SK-N-SH (cell line): ENCODE results near the gene GSS. TPM values are rescaled to one million over a fixed set of nuclear protein-coding genes. Genes with fewer than 3 reads are reported as not detected.

Experiments
- CTCF ChIA-PET: fragments of 300-600, 350-600 bp; formaldehyde crosslinking; extraction: SDS; loops from one replicate; lab custom pipeline; 2021; lab: Yijun Ruan, JAX
- POLR2A ChIA-PET: fragments of 350-600 bp; sonication (Branson Sonifier 250); formaldehyde crosslinking; extraction: SDS; loops from one replicate; lab custom pipeline; 2020; ENCODE audit warnings: antibody characterized with exemption, inconsistent platforms; lab: Yijun Ruan, JAX
- DNase-seq: peaks from one replicate; pipeline ENCODE4 v3.0.0; 2012
- H2AFZ ChIP-seq: fragments of 200-600 bp; sonication (generic); 2 replicates; pipeline ENCODE4 v1.8.1; 2016; ENCODE audit warnings: antibody characterized with exemption, mild to moderate bottlenecking, low read depth
- H3F3A ChIP-seq: fragments of 200-600 bp; sonication (generic); replicated peaks from 2 replicates; pipeline ENCODE3; 2016; ENCODE audit warnings: antibody characterized with exemption, mild to moderate bottlenecking; ENCODE audit not compliant: insufficient read depth
- H3K27ac ChIP-seq, 2 experiments: fragments of 200-500 bp in 1 of 2; fragments of 200-600 bp in 1 of 2; sonication (Bioruptor generic) in 1 of 2; sonication (generic), shearing (Covaris generic) in 1 of 2; 2 replicates each; pipeline versions ENCODE4 v1.5.1 to v1.6.1; 2014 to 2016; ENCODE audit warnings: low read depth in 2 of 2, inconsistent platforms in 1 of 2, low read length in 1 of 2, mild to moderate bottlenecking in 1 of 2, mixed read lengths in 1 of 2
- H3K27me3 ChIP-seq: fragments of 200-600 bp; sonication (generic), shearing (Covaris generic); 2 replicates; pipeline ENCODE4 v1.6.1; 2016; ENCODE audit warnings: mixed run types; ENCODE audit not compliant: insufficient read depth
- H3K36me3 ChIP-seq, 2 experiments: fragments of 200-500 bp in 1 of 2; fragments of 200-600 bp in 1 of 2; sonication (Bioruptor generic) in 1 of 2; sonication (generic) in 1 of 2; replicated peaks in 1 of 2; 2 replicates each; pipeline versions ENCODE3 to v1.5.1; 2014 to 2016; ENCODE audit warnings: low read length in 1 of 2, mild to moderate bottlenecking in 1 of 2; ENCODE audit not compliant: insufficient read depth in 2 of 2, control insufficient read depth in 1 of 2
- H3K4me1 ChIP-seq, 2 experiments: fragments of 200-500 bp in 1 of 2; fragments of 200-600 bp in 1 of 2; sonication (Bioruptor generic) in 1 of 2; sonication (generic), shearing (Covaris generic) in 1 of 2; 2 replicates each; pipeline versions ENCODE4 v1.5.1 to v1.6.1; 2014 to 2016; ENCODE audit warnings: low read depth in 1 of 2, low read length in 1 of 2, mixed run types in 1 of 2; ENCODE audit not compliant: insufficient read depth in 2 of 2, control insufficient read depth in 1 of 2
- H3K4me2 ChIP-seq: fragments of 200-600 bp; sonication (generic), shearing (Covaris generic); 2 replicates; pipeline ENCODE4 v1.6.1; 2017; ENCODE audit warnings: mixed run types
- H3K4me3 ChIP-seq, 2 experiments: fragments of 200-500 bp in 1 of 2; fragments of 200-600 bp in 1 of 2; sonication (Bioruptor generic) in 1 of 2; sonication (generic), shearing (Covaris generic) in 1 of 2; 2 replicates each; pipeline versions ENCODE4 v1.5.1 to v1.8.1; 2014 to 2016; ENCODE audit warnings: low read depth in 2 of 2, inconsistent platforms in 1 of 2, low read length in 1 of 2, mild to moderate bottlenecking in 1 of 2, mixed read lengths in 1 of 2, moderate library complexity in 1 of 2
- H3K79me2 ChIP-seq: fragments of 200-600 bp; sonication (generic); 2 replicates; pipeline ENCODE4 v1.8.1; 2017; ENCODE audit warnings: mild to moderate bottlenecking; ENCODE audit not compliant: insufficient read depth
- H3K9ac ChIP-seq: fragments of 200-600 bp; sonication (generic); 2 replicates; pipeline ENCODE4 v1.6.1; 2017; ENCODE audit warnings: mixed run types
- H3K9me2 ChIP-seq: fragments of 200-600 bp; sonication (generic); 2 replicates; pipeline ENCODE4 v1.6.1; 2017; ENCODE audit warnings: mixed run types
- H3K9me3 ChIP-seq: fragments of 200-600 bp; sonication (generic); 2 replicates; pipeline ENCODE4 v1.6.1; 2017; ENCODE audit warnings: mixed run types, mild to moderate bottlenecking, moderate library complexity
- H4K20me1 ChIP-seq: fragments of 200-600 bp; sonication (generic); 2 replicates; pipeline ENCODE4 v1.6.1; 2017; ENCODE audit warnings: mild to moderate bottlenecking, mixed run types; ENCODE audit not compliant: insufficient read depth
- ELF1 ChIP-seq: IDR thresholded peaks from 2 replicates; pipeline ENCODE4 v1.4.0; 2012
- EP300 ChIP-seq, 2 experiments: IDR thresholded peaks; 2 replicates each; pipeline versions ENCODE4 v1.4.0 to v1.6.1; 2012; ENCODE audit warnings: borderline replicate concordance in 1 of 2, low read depth in 1 of 2, low read length in 1 of 2
- FOXM1 ChIP-seq: IDR thresholded peaks from 2 replicates; pipeline ENCODE4 v1.4.0; 2012; ENCODE audit warnings: low read depth, mild to moderate bottlenecking
- GABPA ChIP-seq: IDR thresholded peaks from 2 replicates; pipeline ENCODE4 v1.4.0; 2012; ENCODE audit warnings: low read depth, mild to moderate bottlenecking
- MXI1 ChIP-seq: IDR thresholded peaks from 2 replicates; pipeline ENCODE4 v1.6.1; 2012; ENCODE audit warnings: mild to moderate bottlenecking, low read depth, low read length, improper control_type of control experiment
- NFIC ChIP-seq: IDR thresholded peaks from 2 replicates; pipeline ENCODE4 v1.4.0; 2012; ENCODE audit warnings: borderline replicate concordance
- NRF1 ChIP-seq: IDR thresholded peaks from 2 replicates; pipeline ENCODE4 v1.6.1; 2012; ENCODE audit warnings: low read depth, mild to moderate bottlenecking, low read length
- POLR2AphosphoS5 ChIP-seq: IDR thresholded peaks from 2 replicates; pipeline ENCODE4 v1.6.1; 2012; ENCODE audit warnings: low read depth, low read length
- RCOR1 ChIP-seq: fragments of 150-350 bp; IDR thresholded peaks from 2 replicates; pipeline ENCODE4 v1.6.1; 2017; ENCODE audit warnings: antibody characterized with exemption, low read length
- REST ChIP-seq: IDR thresholded peaks from 2 replicates; pipeline ENCODE4 v1.6.1; 2012; ENCODE audit warnings: mild to moderate bottlenecking, low read depth, low read length, moderate library complexity
- SIN3A ChIP-seq: IDR thresholded peaks from 2 replicates; pipeline ENCODE4 v1.6.1; 2012; ENCODE audit warnings: low read depth, mild to moderate bottlenecking, low read length, moderate library complexity, borderline replicate concordance
- SMC3 ChIP-seq: IDR thresholded peaks from 2 replicates; pipeline ENCODE4 v1.6.1; 2012; ENCODE audit warnings: low read depth, low read length, improper control_type of control experiment
- TAF1 ChIP-seq: IDR thresholded peaks from 2 replicates; pipeline ENCODE4 v1.6.1; 2012; ENCODE audit warnings: low read depth, mild to moderate bottlenecking, low read length, moderate library complexity, borderline replicate concordance
- TCF12 ChIP-seq: IDR thresholded peaks from 2 replicates; pipeline ENCODE4 v1.4.0; 2012
- TEAD4 ChIP-seq: IDR thresholded peaks from 2 replicates; pipeline ENCODE4 v1.4.0; 2012; ENCODE audit warnings: mild to moderate bottlenecking, borderline replicate concordance; ENCODE audit not compliant: insufficient read depth
- USF1 ChIP-seq: IDR thresholded peaks from 2 replicates; pipeline ENCODE4 v1.4.0; 2012; ENCODE audit warnings: low read depth, borderline replicate concordance
- USF2 ChIP-seq: fragments of 150-350 bp; IDR thresholded peaks from 2 replicates; pipeline ENCODE4 v1.6.1; 2017; ENCODE audit warnings: antibody characterized with exemption, low read length, low read depth, borderline replicate concordance
- YY1 ChIP-seq: IDR thresholded peaks from 2 replicates; pipeline ENCODE4 v1.4.0; 2012; ENCODE audit warnings: low read depth, mild to moderate bottlenecking
- WGBS: methylation state at CpG from one replicate; pipeline ENCODE4 v1.1.6; 2017; ENCODE audit warnings: low lambda C conversion rate; 5-methylcytosine and 5-hydroxymethylcytosine counted together
- polyA plus RNA-seq, 3 experiments: library from polyadenylated mRNA; depleted of rRNA; stranded (reverse); fragments of >200 nt; gene quantifications; 2 replicates each; pipeline ENCODE4 v1.2.3, GENCODE V29; 2012
- small RNA-seq, 7 experiments: library from RNA; depleted of rRNA; stranded (forward); fragments of <200 nt; gene quantifications; one replicate each; pipeline ENCODE3, GENCODE V24; 2012
- TF ChIP-seq, protein P1 (sequence below): IDR thresholded peaks from 2 replicates; pipeline ENCODE4 v1.4.0; 2012; ENCODE audit warnings: low read depth

GSS gene
- polyA plus RNA-seq, 1 of the 3 experiments (the other 2 are of a cell fraction) = 95.6 TPM

DNA sequence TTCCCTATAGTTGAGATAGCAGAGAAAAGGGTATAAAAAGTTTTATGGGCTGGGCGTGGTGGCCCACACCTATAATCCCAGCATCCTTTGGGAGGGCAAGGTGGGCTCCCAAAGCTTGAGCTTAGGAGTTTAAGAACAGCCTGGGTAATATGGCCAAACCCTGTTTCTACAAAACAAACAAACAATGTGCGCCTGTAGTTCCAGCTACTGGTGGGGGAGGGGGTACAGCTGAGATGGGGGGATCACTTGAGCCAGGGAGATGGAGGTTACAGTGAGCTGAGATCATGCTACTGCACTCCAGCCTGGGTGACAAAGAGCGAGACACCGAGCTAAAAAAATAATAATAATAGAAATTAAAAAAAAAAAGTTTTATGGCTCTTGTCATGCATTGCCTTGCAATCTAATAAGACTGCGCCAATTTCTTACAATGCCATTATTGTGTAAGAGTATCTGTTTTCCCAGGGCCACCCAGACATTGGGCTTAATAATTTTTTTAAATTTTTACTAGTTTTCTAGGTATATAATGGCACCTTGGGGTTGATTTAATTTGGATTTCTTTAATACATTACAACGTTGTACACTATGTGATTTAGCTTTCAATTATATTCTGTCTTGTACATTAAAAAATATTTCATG lies 75.3 kb downstream of the GSS start:
- Histone ChIP-seq H3K4me2 (no peak overlapping the region), H3K9ac (no peak overlapping the region), H3K4me1 (peaks cover 0 to 3% of the 10 kb centered on the region in 2 experiments; a peak in 1 of 4 replicates), H3K27ac (no peak overlapping the region), H3K27me3 (no peaks in the 10 kb centered on the region), H3K79me2 (peaks cover 20% of the 10 kb centered on the region; the same call in 1 of the 2 replicates), H3K9me2 (no peaks in the 10 kb centered on the region), H3K4me3 (no peak overlapping the region)
- DNase-seq = no peak
- TF ChIP-seq, protein P1, sequence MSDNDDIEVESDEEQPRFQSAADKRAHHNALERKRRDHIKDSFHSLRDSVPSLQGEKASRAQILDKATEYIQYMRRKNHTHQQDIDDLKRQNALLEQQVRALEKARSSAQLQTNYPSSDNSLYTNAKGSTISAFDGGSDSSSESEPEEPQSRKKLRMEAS = no peak
- no peak for TF ChIP-seq TEAD4
- TF ChIP-seq TAF1 = no peak
- TF ChIP-seq POLR2AphosphoS5 = no peak
- no peak for TF ChIP-seq MXI1
- TF ChIP-seq GABPA = no peak
- no peak for TF ChIP-seq NFIC
- no peak for TF ChIP-seq YY1
- TF ChIP-seq TCF12 = no peak
- no peak for TF ChIP-seq SIN3A
- TF ChIP-seq USF2 = no peak
- TF ChIP-seq EP300 (IDR thresholded peaks at IDR 0.05; ENCODE audit: borderline replicate concordance in 1 of 2, low read depth in 1 of 2, low read length in 1 of 2) = no peak
- no peak for TF ChIP-seq USF1
- no peak for TF ChIP-seq ELF1
- no peak for TF ChIP-seq SMC3
- TF ChIP-seq FOXM1 = no peak
- no peak for TF ChIP-seq REST
- TF ChIP-seq NRF1 = no peak
- TF ChIP-seq RCOR1 = no peak
- TF ChIP-seq, all 33 proteins: peak for 0
- H4K20me1 ChIP-seq = no peaks in the 10 kb centered on the region
- H3K36me3 ChIP-seq = peaks cover 6% of the 10 kb centered on the region in 2 experiments
- H3F3A ChIP-seq = peaks cover 7% of the 10 kb centered on the region
- no peak overlapping the region for H2AFZ ChIP-seq
- WGBS = 95% methylated on average over 6 of the region's 6 CpGs
- ChIA-PET POLR2A (interaction anchor here (0.6 kb wide), 1 partner anchor 183 kb away, joined by 4 read pairs; no protein-coding TSS in a partner anchor), CTCF (interaction anchor here (1.1 to 2.1 kb wide), 3 partner anchors 14 to 75 kb away, joined by 3 to 5 read pairs (median 3); partner anchors contain the start of genes GSS and MYH7B)
- no peaks in the 10 kb centered on the region for H3K9me3 ChIP-seq

Small RNAs within 50 kb of the gene (small RNA-seq; reads per million reads assigned to genes)
- gene MIR499A = 0.29 to 41.3 (median 15.0) reads per million in 7 experiments

Other genes with a start within 250 kb of the GSS start
- 14.3 and 14.5 TPM in 2 replicates for gene NCOA6, start 130.2 kb downstream of the GSS start, polyA plus RNA-seq (2012; rRNA removed)
- gene GGT7, start 83.0 kb downstream of the GSS start, polyA plus RNA-seq (2012; rRNA removed) = 22.5 and 25.5 TPM in 2 replicates
- 25.5 and 31.4 TPM in 2 replicates for gene ACSS2, start 79.2 kb downstream of the GSS start, polyA plus RNA-seq (2012; rRNA removed)
- 0.32 and 0.41 TPM in 2 replicates for gene MYH7B, start 62 bp upstream of the GSS start, polyA plus RNA-seq (2012; rRNA removed)
- 57.4 and 69.6 TPM in 2 replicates for gene TRPC4AP, start 137.0 kb upstream of the GSS start, polyA plus RNA-seq (2012; rRNA removed)
- gene EDEM2, start 191.5 kb upstream of the GSS start, polyA plus RNA-seq (2012; rRNA removed) = 30.4 and 34.3 TPM in 2 replicates
- 23.5 and 29.5 TPM in 2 replicates for gene PROCR, start 216.3 kb upstream of the GSS start, polyA plus RNA-seq (2012; rRNA removed)